Fibroblast of the aortic adventitia (primary cell): ENCODE data around the gene KCNMB4. TPM values are rescaled to one million over a fixed set of nuclear protein-coding genes. Genes with fewer than 3 reads are reported as not detected.

Source experiments
- DNase-seq: peaks from one replicate; pipeline ENCODE4 v3.0.0-alpha.2; 2010; ENCODE audit warnings: low read depth
- H3K4me3 ChIP-seq: 2 replicates; pipeline ENCODE4 v1.5.1; 2011; ENCODE audit warnings: low read depth, mild to moderate bottlenecking, control low read depth, low read length, moderate library complexity
- CTCF ChIP-seq: IDR thresholded peaks from 2 replicates; pipeline ENCODE4 v1.5.1; 2011; ENCODE audit warnings: mild to moderate bottlenecking, low read length, control low read depth, inconsistent platforms; ENCODE audit not compliant: insufficient read depth
- total RNA-seq: library from RNA; depleted of rRNA; stranded (reverse); fragments of >200 nt; gene quantifications from 2 replicates; pipeline ENCODE4 v1.2.3, GENCODE V29; 2012; ENCODE audit warnings: low replicate concordance

The KCNMB4 gene
- total RNA-seq, 1 donor = 2.0 TPM

GRCh38 chr12:70354787-70355186 is 11.3 kb upstream of the KCNMB4 start:
- peak; percentile 40 for DNase-seq
- no peak for TF ChIP-seq CTCF
- H3K4me3 ChIP-seq = no peak overlapping the region

- DNase-seq = no peak
- no peak for TF ChIP-seq CTCF
- H3K4me3 ChIP-seq = no peak overlapping the region
Measured at GRCh38 chr12:70355972-70356371, 10.1 kb upstream of the KCNMB4 start.

GRCh38 chr12:70359458-70360197 is 6.5 kb upstream of the KCNMB4 start:
- H3K4me3 ChIP-seq = no peak overlapping the region
- no peak for DNase-seq

GRCh38 chr12:70360218-70360617 is 5.9 kb upstream of the KCNMB4 start:
- no peak overlapping the region for H3K4me3 ChIP-seq
- no peak for DNase-seq
- TF ChIP-seq CTCF = no peak

More at GRCh38 chr12:70359458-70360197, 6.5 kb upstream of the KCNMB4 start:
- no peak for TF ChIP-seq CTCF

- no peak overlapping the region for H3K4me3 ChIP-seq
- DNase-seq = no peak
- no peak for TF ChIP-seq CTCF
Measured at GRCh38 chr12:70364695-70365397, 1.2 kb upstream of the KCNMB4 start.

- TF ChIP-seq CTCF = no peak
- peak overlapping the region; percentile 67 for H3K4me3 ChIP-seq
- no peak for DNase-seq
Measured at GRCh38 chr12:70365398-70365647, 767 bp upstream of the KCNMB4 start.
